ENCODE data around the gene TOMM7. TPM values are rescaled to one million over a fixed set of nuclear protein-coding genes. Genes with fewer than 3 reads are reported as not detected.

TOMM7 gene
- total RNA-seq, 4 donors from 2014 or later = 133 to 211 (median 177) TPM

DNA sequence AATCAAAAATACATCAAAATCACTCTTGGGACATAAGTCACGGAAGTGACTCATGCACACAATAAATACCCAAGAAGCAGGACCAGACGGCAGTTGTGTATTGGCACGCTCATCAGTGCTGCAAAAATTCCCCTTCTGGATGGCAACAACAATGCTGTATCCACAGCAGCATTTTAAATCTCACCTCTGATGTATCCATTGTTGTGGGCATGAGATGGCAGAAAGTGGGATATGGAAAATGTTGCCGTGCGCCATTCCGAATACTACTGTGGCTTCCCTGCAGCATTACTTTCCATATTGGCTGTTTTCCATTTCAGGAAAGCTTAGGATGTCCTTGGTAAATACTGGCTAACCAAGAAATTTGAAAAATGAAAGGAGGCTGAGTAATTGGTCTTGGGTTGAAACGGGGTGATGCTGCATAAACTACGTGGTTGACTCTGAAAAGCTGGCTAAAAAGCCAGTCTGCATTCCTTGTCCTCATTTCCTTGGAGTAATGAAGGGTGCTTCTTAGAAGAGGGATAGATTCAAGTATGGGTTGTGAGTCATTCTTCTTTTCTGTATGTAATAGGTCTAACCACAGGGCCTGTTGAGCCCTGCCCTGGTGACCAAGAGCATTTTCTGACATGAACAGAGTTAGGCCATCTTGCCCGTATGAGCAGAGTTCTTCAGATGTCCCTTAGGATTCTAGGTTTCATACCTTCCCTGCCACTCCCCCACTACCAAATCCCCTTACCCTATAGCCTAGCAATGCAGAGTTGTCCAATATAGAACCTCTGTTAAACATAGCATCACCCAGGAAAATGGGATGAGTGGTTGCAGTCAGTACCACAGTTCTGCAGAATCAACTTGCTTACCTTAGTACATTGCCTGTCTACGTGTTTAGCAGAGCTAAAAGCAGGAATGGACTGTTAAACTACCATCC, 36.3 kb upstream of the TOMM7 start:
- TF ChIP-seq POLR2A (IDR thresholded peaks at IDR 0.05) = no peak
- no peak for TF ChIP-seq EP300 (IDR thresholded peaks at IDR 0.05)
- TF ChIP-seq, protein P1, sequence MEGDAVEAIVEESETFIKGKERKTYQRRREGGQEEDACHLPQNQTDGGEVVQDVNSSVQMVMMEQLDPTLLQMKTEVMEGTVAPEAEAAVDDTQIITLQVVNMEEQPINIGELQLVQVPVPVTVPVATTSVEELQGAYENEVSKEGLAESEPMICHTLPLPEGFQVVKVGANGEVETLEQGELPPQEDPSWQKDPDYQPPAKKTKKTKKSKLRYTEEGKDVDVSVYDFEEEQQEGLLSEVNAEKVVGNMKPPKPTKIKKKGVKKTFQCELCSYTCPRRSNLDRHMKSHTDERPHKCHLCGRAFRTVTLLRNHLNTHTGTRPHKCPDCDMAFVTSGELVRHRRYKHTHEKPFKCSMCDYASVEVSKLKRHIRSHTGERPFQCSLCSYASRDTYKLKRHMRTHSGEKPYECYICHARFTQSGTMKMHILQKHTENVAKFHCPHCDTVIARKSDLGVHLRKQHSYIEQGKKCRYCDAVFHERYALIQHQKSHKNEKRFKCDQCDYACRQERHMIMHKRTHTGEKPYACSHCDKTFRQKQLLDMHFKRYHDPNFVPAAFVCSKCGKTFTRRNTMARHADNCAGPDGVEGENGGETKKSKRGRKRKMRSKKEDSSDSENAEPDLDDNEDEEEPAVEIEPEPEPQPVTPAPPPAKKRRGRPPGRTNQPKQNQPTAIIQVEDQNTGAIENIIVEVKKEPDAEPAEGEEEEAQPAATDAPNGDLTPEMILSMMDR (IDR thresholded peaks at IDR 0.05) = no peak
- peaks cover 0 to 20% (median 0%) of the 10 kb centered on the region in 3 donors for H3K36me3 ChIP-seq
- H3K27ac ChIP-seq = peak overlapping the region in 2 of 4 donors; percentile 70 to 77
- H3K4me3 ChIP-seq = no peak overlapping the region
- no peak for DNase-seq (ENCODE audit: low spot score in 2 of 2)
- H3K27me3 ChIP-seq = no peaks in the 10 kb centered on the region
- peaks cover 0 to 51% (median 24%) of the 10 kb centered on the region in 4 donors for H3K4me1 ChIP-seq
- 52 to 57% methylated on average over 10 of the region's 10 CpGs for WGBS, 2 donors
- H3K9me3 ChIP-seq = no peaks in the 10 kb centered on the region

DNA sequence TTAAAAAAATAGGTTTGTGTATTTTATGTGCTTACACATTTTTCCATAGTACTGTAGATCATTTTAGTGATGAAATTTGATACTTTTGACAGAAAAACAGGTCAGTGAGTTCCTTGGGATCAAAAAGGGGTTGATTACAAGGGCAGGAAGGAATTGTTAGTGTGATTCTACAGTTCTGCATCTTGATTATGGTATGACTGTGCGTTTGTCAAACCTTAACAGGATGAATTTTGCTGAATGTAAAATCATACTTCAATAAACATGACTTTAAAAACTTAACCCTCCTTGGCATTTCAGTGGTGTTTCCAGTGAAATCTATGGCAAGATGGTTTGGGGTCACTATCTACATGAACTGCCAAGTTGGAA, 35.6 kb upstream of the TOMM7 start:
- TF ChIP-seq EP300 (IDR thresholded peaks at IDR 0.05) = no peak
- TF ChIP-seq POLR2A (IDR thresholded peaks at IDR 0.05) = no peak
- TF ChIP-seq, protein P1 (IDR thresholded peaks at IDR 0.05) = no peak
- peaks cover 0 to 13% (median 0%) of the 10 kb centered on the region in 3 donors for H3K36me3 ChIP-seq
- peaks cover 0 to 55% (median 24%) of the 10 kb centered on the region in 4 donors for H3K4me1 ChIP-seq
- H3K27me3 ChIP-seq = no peaks in the 10 kb centered on the region
- no peak overlapping the region for H3K4me3 ChIP-seq
- DNase-seq (ENCODE audit: low spot score in 2 of 2) = no peak
- WGBS, 2 donors = 85 to 88% methylated on average over 1 of the region's 1 CpG
- H3K9me3 ChIP-seq = no peaks in the 10 kb centered on the region
- peak overlapping the region in 2 of 4 donors; percentile 70 to 77 for H3K27ac ChIP-seq

DNA sequence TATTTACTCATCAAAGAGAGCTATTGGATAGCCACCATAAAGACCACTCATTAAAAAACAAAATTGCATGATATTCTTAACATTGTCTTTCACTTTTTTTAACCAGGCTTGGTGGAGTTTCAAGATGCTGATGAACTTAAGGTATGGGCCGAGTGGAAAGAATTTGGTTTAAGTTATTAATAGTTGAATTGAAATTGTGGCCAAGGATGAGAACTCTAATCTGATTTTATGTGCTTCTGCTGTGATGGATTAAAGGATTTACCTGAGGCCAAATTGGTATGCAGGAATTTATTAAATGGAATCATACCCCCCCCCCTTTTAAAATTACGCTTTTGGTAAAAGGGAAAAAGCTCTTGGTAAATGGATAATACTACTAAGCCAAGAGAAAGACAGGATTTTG, 33.8 kb upstream of the TOMM7 start:
- Histone ChIP-seq H3K9me3 (no peaks in the 10 kb centered on the region), H3K27me3 (no peaks in the 10 kb centered on the region), H3K36me3 (peaks cover 0 to 11% (median 0%) of the 10 kb centered on the region in 3 donors), H3K4me1 (peaks cover 0 to 58% (median 24%) of the 10 kb centered on the region in 4 donors), H3K4me3 (no peak overlapping the region), H3K27ac (peak overlapping the region in 2 of 4 donors; percentile 93 to 99)
- no peak for TF ChIP-seq POLR2A (IDR thresholded peaks at IDR 0.05)
- TF ChIP-seq, protein P1 (IDR thresholded peaks at IDR 0.05) = no peak
- no peak for TF ChIP-seq EP300 (IDR thresholded peaks at IDR 0.05)
- 71 to 79% methylated on average over 2 of the region's 2 CpGs for WGBS, 2 donors
- DNase-seq (ENCODE audit: low spot score in 2 of 2) = no peak

- Histone ChIP-seq H3K4me3 (peak overlapping the region; percentile 70 to 86 (median 86)), H3K27me3 (no peaks in the 10 kb centered on the region), H3K36me3 (peaks cover 0 to 11% (median 0%) of the 10 kb centered on the region in 3 donors), H3K4me1 (peaks cover 0 to 47% (median 21%) of the 10 kb centered on the region in 4 donors), H3K27ac (peak overlapping the region; percentile 93 to 99 (median 95)), H3K9me3 (no peaks in the 10 kb centered on the region)
- TF ChIP-seq POLR2A (IDR thresholded peaks at IDR 0.05) = no peak
- TF ChIP-seq EP300 (IDR thresholded peaks at IDR 0.05) = no peak
- TF ChIP-seq, protein P1 (IDR thresholded peaks at IDR 0.05) = no peak
- DNase-seq (ENCODE audit: low spot score in 2 of 2) = no peak
- 41 to 55% methylated on average over 9 of the region's 9 CpGs for WGBS, 2 donors
Measured at GRCh38 chr7:22855049-22855392, 32.4 kb upstream of the TOMM7 start.
